ENCODE measurements around the gene SEMA5A. TPM values are rescaled to one million over a fixed set of nuclear protein-coding genes. Genes with fewer than 3 reads are reported as not detected.

Gene SEMA5A
- total RNA-seq, 2 experiments from 2014 or later, result 0.12 TPM

DNA sequence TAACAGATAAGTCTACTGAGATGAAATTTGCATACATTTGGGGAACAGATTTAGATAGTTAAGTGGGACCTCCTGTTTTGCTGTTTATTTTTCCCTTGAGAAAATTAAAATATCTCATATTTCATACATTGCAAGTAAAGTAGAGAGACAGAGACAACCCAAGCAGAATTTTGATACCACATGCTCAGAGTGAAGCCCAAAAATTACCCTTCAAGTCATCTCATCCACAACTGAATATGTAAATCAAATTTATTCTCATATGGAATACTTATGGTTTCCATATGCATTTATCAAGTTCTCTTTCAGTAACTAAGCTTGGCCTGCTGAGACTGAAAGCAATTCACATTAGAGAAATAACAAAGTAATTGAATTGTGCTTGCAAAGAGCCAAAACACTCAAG, 474.4 kb downstream of the SEMA5A start:
- Mint-ChIP-seq H3K4me1 (no peaks in the 10 kb centered on the region), H3K27ac (no peak overlapping the region), H3K4me3 (no peak overlapping the region), H3K27me3 (no peaks in the 10 kb centered on the region), H3K36me3 (ENCODE audit: low read depth) (no peaks in the 10 kb centered on the region), H3K9me3 (peaks cover 3% of the 10 kb centered on the region)
- ChIA-PET CTCF (no interaction called here), POLR2A (no interaction called here)
- no peak for DNase-seq

DNA sequence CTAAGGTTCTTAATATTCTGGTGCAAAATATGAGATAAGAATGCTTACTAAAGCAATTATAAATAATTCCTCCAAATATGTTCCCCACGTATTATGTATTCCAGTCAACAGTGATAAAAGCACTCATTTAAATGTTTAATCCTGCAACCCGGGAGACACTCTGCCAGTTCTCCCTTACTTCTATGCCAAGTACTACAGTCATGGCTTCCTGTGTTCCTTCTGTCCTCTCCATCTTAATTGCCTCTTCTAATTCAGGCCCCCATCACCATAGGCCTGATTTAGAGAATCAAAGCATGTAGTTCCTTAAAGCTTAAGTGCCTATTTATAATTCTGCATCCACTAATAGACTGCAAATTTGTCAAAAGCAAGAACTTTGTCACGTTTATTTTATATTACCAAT, 474.8 kb downstream of the SEMA5A start:
- no peak overlapping the region for H3K27ac Mint-ChIP-seq
- no peaks in the 10 kb centered on the region for H3K27me3 Mint-ChIP-seq
- ChIA-PET CTCF (no interaction called here), POLR2A (no interaction called here)
- H3K4me1 Mint-ChIP-seq, result no peaks in the 10 kb centered on the region
- no peak overlapping the region for H3K4me3 Mint-ChIP-seq
- peaks cover 3% of the 10 kb centered on the region for H3K9me3 Mint-ChIP-seq
- no peaks in the 10 kb centered on the region for H3K36me3 Mint-ChIP-seq (ENCODE audit: low read depth)
- DNase-seq, result no peak

- Mint-ChIP-seq H3K27me3 (no peaks in the 10 kb centered on the region), H3K4me1 (no peaks in the 10 kb centered on the region), H3K4me3 (no peak overlapping the region), H3K9me3 (peaks cover 3% of the 10 kb centered on the region), H3K36me3 (ENCODE audit: low read depth) (no peaks in the 10 kb centered on the region), H3K27ac (no peak overlapping the region)
- no peak for DNase-seq
- ChIA-PET POLR2A (no interaction called here), CTCF (no interaction called here)
These were observed 476.2 kb downstream of the SEMA5A start for GRCh38 chr5:9069650-9070049.

- ChIA-PET POLR2A (no interaction called here), CTCF (no interaction called here)
- Mint-ChIP-seq H3K27me3 (no peaks in the 10 kb centered on the region), H3K4me1 (no peaks in the 10 kb centered on the region), H3K27ac (no peak overlapping the region), H3K9me3 (peaks cover 5% of the 10 kb centered on the region), H3K4me3 (no peak overlapping the region), H3K36me3 (ENCODE audit: low read depth) (no peaks in the 10 kb centered on the region)
- no peak for DNase-seq
These were observed 478.7 kb downstream of the SEMA5A start for GRCh38 chr5:9067154-9067553.

GRCh38 chr5:9066349-9066748, 479.5 kb downstream of the SEMA5A start:
- no peak overlapping the region for H3K27ac Mint-ChIP-seq
- POLR2A ChIA-PET, result no interaction called here
- H3K4me1 Mint-ChIP-seq, result no peaks in the 10 kb centered on the region
- H3K27me3 Mint-ChIP-seq, result no peaks in the 10 kb centered on the region
- CTCF ChIA-PET, result no interaction called here
- H3K9me3 Mint-ChIP-seq, result peaks cover 5% of the 10 kb centered on the region
- no peaks in the 10 kb centered on the region for H3K36me3 Mint-ChIP-seq (ENCODE audit: low read depth)
- no peak overlapping the region for H3K4me3 Mint-ChIP-seq
- DNase-seq, result no peak

GRCh38 chr5:9063615-9064245, 482.1 kb downstream of the SEMA5A start:
- ChIA-PET POLR2A (no interaction called here), CTCF (no interaction called here)
- Mint-ChIP-seq H3K36me3 (ENCODE audit: low read depth) (no peaks in the 10 kb centered on the region), H3K4me3 (no peak overlapping the region), H3K27ac (no peak overlapping the region), H3K9me3 (peaks cover 5% of the 10 kb centered on the region), H3K27me3 (no peaks in the 10 kb centered on the region), H3K4me1 (no peaks in the 10 kb centered on the region)
- DNase-seq, result no peak

GRCh38 chr5:9062873-9063272, 483.0 kb downstream of the SEMA5A start:
- H3K27me3 Mint-ChIP-seq, result no peaks in the 10 kb centered on the region
- ChIA-PET CTCF (no interaction called here), POLR2A (no interaction called here)
- no peaks in the 10 kb centered on the region for H3K4me1 Mint-ChIP-seq
- H3K27ac Mint-ChIP-seq, result no peak overlapping the region
- no peaks in the 10 kb centered on the region for H3K36me3 Mint-ChIP-seq (ENCODE audit: low read depth)
- no peak overlapping the region for H3K4me3 Mint-ChIP-seq
- no peak for DNase-seq
- peaks cover 5% of the 10 kb centered on the region for H3K9me3 Mint-ChIP-seq

DNA sequence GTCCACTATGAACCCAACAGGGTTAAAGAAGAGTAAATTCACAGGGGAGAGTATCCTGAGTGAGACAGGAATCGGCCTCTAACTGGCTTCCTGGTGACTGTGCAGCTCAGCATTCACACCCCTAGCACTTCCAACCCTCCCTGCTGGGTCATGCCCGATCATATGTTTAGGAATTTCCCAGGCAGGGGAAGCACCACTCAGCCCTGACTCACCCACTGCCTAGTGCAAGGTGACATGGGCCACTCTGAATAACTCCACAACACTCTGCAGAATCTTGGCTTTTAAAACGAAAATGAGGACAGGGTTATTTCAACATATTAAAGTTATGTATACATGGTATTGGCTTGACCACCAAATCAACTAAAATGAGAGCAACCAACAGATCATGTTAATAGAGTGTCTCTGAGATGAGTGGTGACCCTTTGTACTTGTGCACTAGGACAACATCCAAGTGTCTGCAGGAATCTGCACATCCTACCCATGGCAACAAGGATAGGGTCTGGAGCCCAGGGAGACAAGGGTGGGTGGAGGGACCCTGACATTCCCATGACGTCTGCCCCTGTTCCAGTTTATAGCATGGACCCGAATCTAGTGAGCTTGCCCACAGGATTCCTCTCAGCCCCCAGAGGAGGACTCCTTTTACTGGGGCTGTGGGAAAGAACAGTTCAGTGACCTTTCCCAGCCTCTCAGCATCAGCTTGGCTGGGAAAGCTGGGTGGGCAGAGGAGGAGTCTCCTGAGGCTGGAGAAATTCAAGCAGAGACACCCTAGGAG, 485.8 kb downstream of the SEMA5A start:
- CTCF ChIA-PET, result no interaction called here
- H3K4me1 Mint-ChIP-seq, result no peaks in the 10 kb centered on the region
- H3K4me3 Mint-ChIP-seq, result no peak overlapping the region
- H3K9me3 Mint-ChIP-seq, result peaks cover 5% of the 10 kb centered on the region
- POLR2A ChIA-PET, result no interaction called here
- DNase-seq, result no peak
- no peak overlapping the region for H3K27ac Mint-ChIP-seq
- H3K27me3 Mint-ChIP-seq, result no peaks in the 10 kb centered on the region
- no peaks in the 10 kb centered on the region for H3K36me3 Mint-ChIP-seq (ENCODE audit: low read depth)

DNA sequence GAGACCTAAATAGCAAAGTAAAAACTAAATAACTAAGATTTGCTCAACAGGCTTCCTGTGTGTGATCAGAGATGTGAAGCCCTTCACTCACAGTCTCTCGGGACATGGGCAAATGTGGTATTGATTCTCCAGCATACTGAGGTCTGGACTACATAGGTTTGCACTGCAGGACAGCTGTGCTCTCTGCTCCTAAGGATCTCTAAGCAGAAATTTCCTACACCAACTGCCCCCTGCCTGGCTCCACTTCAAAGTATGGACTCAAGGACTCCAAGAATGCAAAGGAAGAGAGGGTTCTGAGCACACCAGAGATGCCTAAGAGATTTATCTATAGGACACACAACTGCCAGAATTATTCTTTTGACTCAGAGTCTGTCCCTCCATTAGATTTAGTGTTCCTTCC, 487.2 kb downstream of the SEMA5A start:
- CTCF ChIA-PET, result no interaction called here
- H3K9me3 Mint-ChIP-seq, result no peaks in the 10 kb centered on the region

GRCh38 chr5:9058161-9058560, 487.7 kb downstream of the SEMA5A start:
- ChIA-PET CTCF (no interaction called here), POLR2A (no interaction called here)
- DNase-seq, result no peak
- Mint-ChIP-seq H3K9me3 (no peaks in the 10 kb centered on the region), H3K4me3 (no peak overlapping the region), H3K4me1 (no peaks in the 10 kb centered on the region), H3K36me3 (ENCODE audit: low read depth) (no peaks in the 10 kb centered on the region), H3K27ac (no peak overlapping the region), H3K27me3 (no peaks in the 10 kb centered on the region)

More for the DNA sequence above, 487.2 kb downstream of the SEMA5A start:
- no peaks in the 10 kb centered on the region for H3K27me3 Mint-ChIP-seq
- H3K27ac Mint-ChIP-seq, result no peak overlapping the region
- H3K4me3 Mint-ChIP-seq, result no peak overlapping the region
- no peaks in the 10 kb centered on the region for H3K4me1 Mint-ChIP-seq
- no peaks in the 10 kb centered on the region for H3K36me3 Mint-ChIP-seq (ENCODE audit: low read depth)
- POLR2A ChIA-PET, result no interaction called here
- no peak for DNase-seq

- ChIA-PET POLR2A (no interaction called here), CTCF (no interaction called here)
- Mint-ChIP-seq H3K27me3 (no peaks in the 10 kb centered on the region), H3K27ac (no peak overlapping the region), H3K4me3 (no peak overlapping the region), H3K4me1 (no peaks in the 10 kb centered on the region), H3K9me3 (no peaks in the 10 kb centered on the region), H3K36me3 (ENCODE audit: low read depth) (no peaks in the 10 kb centered on the region)
- no peak for DNase-seq
These were observed 488.4 kb downstream of the SEMA5A start for GRCh38 chr5:9057406-9058000.

DNA sequence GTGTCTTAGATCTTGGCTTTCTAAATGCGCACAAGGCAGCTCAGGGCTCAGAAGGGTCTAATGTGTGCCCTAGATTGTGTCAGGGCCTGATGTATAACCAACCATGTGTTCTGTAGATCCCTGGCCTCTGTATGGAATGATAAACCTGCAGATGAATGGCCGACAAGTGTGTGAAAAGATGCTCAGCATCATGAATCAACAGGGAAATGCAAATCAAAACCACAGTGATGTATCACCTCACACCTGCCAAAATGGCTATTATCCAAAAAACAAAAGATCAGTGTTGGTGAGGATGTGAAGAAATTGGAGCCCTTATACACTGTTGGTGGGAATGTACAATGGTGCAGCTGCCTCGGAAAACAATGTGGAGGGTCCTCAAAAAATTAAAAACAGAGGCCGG, 489.8 kb downstream of the SEMA5A start:
- H3K9me3 Mint-ChIP-seq, result no peaks in the 10 kb centered on the region
- H3K4me1 Mint-ChIP-seq, result no peaks in the 10 kb centered on the region
- DNase-seq, result no peak
- CTCF ChIA-PET, result no interaction called here
- no peaks in the 10 kb centered on the region for H3K36me3 Mint-ChIP-seq (ENCODE audit: low read depth)
- H3K27ac Mint-ChIP-seq, result no peak overlapping the region
- POLR2A ChIA-PET, result no interaction called here
- H3K4me3 Mint-ChIP-seq, result no peak overlapping the region
- H3K27me3 Mint-ChIP-seq, result no peaks in the 10 kb centered on the region

DNA sequence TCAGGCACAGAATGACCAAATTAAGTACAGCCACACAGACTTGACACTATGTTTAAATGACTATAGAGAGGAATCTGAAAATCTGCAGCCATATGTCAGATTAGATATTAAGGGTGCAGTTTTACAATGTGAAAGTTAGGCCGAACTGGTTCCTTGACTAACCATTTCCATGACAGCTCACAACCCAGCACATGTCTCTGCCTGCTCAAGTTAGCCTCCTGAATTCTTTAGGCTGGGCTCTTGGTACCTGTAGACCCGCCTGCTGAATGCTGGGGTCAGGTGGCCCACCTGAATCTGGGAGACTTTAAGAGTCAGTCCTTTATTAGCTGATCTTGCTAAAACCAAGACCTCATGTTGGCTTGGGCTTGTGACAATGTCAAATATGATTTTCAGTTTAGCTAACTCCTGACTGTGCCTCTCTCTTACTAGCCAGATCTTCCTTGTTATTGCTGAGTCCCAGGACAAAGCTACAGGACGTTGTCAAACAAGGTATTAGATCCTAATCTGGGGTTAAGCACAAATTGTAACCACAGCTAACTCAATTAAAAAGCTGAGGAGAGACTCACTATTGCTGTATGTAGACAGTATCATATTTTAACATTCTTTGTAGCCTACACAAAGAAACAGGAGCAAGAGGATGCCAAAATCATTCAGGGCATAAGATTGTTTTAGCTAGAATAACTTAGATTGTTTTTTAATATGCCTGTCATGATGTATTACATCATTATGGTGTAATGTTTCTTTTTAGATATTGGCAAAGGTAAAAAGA, 490.9 kb downstream of the SEMA5A start:
- ChIA-PET CTCF (interaction anchor here (1.1 kb wide), 1 partner anchor 147 kb away, joined by 3 read pairs; no protein-coding TSS in a partner anchor), POLR2A (no interaction called here)
- no peak for DNase-seq
- H3K9me3 Mint-ChIP-seq, result no peaks in the 10 kb centered on the region
- H3K27ac Mint-ChIP-seq, result no peak overlapping the region
- H3K36me3 Mint-ChIP-seq (ENCODE audit: low read depth), result no peaks in the 10 kb centered on the region
- H3K4me1 Mint-ChIP-seq, result no peaks in the 10 kb centered on the region
- no peaks in the 10 kb centered on the region for H3K27me3 Mint-ChIP-seq
- H3K4me3 Mint-ChIP-seq, result no peak overlapping the region
